Activated CD4-positive, alpha-beta T cell treated with anti-CD3 and anti-CD28 coated beads, Interleukin-2, amount 10 ng/mL, durations not matched to agents 7 days and 5 days (primary cell): ENCODE measurements around the gene TENM3. TPM values are rescaled to one million over a fixed set of nuclear protein-coding genes. Genes with fewer than 3 reads are reported as not detected.

ENCODE experiments used
- CTCF ChIA-PET: fragments of 350-600 bp; sonication (Branson Sonifier 250); formaldehyde crosslinking; loops from one replicate; lab custom pipeline; 2021; ENCODE audit warnings: antibody characterized with exemption; lab: Charles Lee
- POLR2A ChIA-PET: fragments of 350-600 bp; sonication (Branson Sonifier 250); formaldehyde crosslinking; loops from one replicate; lab custom pipeline; 2021; ENCODE audit warnings: antibody characterized with exemption; lab: Charles Lee
- DNase-seq: peaks from one replicate; pipeline ENCODE4 v3.0.0-alpha.2; 2020
- H3K27ac Mint-ChIP-seq: one replicate; pipeline ENCODE4 v1.8.0; 2021; ENCODE audit warnings: mild to moderate bottlenecking, moderate library complexity, mixed read lengths
- H3K27me3 Mint-ChIP-seq: one replicate; pipeline ENCODE4 v1.8.0; 2021; ENCODE audit warnings: mixed read lengths
- H3K36me3 Mint-ChIP-seq: one replicate; pipeline ENCODE4 v1.8.0; 2021; ENCODE audit warnings: low read depth, mixed read lengths
- H3K4me1 Mint-ChIP-seq: one replicate; pipeline ENCODE4 v1.8.0; 2021; ENCODE audit warnings: mixed read lengths
- H3K4me3 Mint-ChIP-seq: one replicate; pipeline ENCODE4 v1.8.0; 2021; ENCODE audit warnings: mild to moderate bottlenecking, moderate library complexity, mixed read lengths
- H3K9me3 Mint-ChIP-seq: one replicate; pipeline ENCODE4 v1.8.0; 2021; ENCODE audit warnings: mixed read lengths
- total RNA-seq, 2 experiments: library from RNA; stranded (reverse); gene quantifications; one replicate each; pipeline ENCODE4 v1.2.3, GENCODE V29; 2021

The TENM3 gene
- total RNA-seq, 2 experiments from 2014 or later = not detected

- no peaks in the 10 kb centered on the region for H3K27me3 Mint-ChIP-seq
- H3K4me3 Mint-ChIP-seq = no peak overlapping the region
- CTCF ChIA-PET = interaction anchor here (0.6 to 1.1 kb wide), 2 partner anchors 20 to 85 kb away, joined by 3 read pairs; no protein-coding TSS in a partner anchor
- POLR2A ChIA-PET = no interaction called here
- DNase-seq = no peak
- H3K27ac Mint-ChIP-seq = no peak overlapping the region
- H3K9me3 Mint-ChIP-seq = no peaks in the 10 kb centered on the region
- H3K36me3 Mint-ChIP-seq = no peaks in the 10 kb centered on the region
- H3K4me1 Mint-ChIP-seq = no peaks in the 10 kb centered on the region
Measured at GRCh38 chr4:182421753-182422152, 178.6 kb downstream of the TENM3 start.

- H3K27ac Mint-ChIP-seq = no peak overlapping the region
- no peak for DNase-seq
- ChIA-PET POLR2A (no interaction called here), CTCF (no interaction called here)
- H3K9me3 Mint-ChIP-seq = no peaks in the 10 kb centered on the region
- no peaks in the 10 kb centered on the region for H3K36me3 Mint-ChIP-seq
- H3K27me3 Mint-ChIP-seq = no peaks in the 10 kb centered on the region
- no peak overlapping the region for H3K4me3 Mint-ChIP-seq
- no peaks in the 10 kb centered on the region for H3K4me1 Mint-ChIP-seq
Measured at GRCh38 chr4:182425302-182425701, 182.1 kb downstream of the TENM3 start.

- Mint-ChIP-seq H3K9me3 (no peaks in the 10 kb centered on the region), H3K27ac (no peak overlapping the region), H3K4me1 (no peaks in the 10 kb centered on the region), H3K27me3 (no peaks in the 10 kb centered on the region), H3K36me3 (no peaks in the 10 kb centered on the region), H3K4me3 (no peak overlapping the region)
- DNase-seq = no peak
- ChIA-PET CTCF (no interaction called here), POLR2A (no interaction called here)
Measured at GRCh38 chr4:182426901-182427300, 183.7 kb downstream of the TENM3 start.

- no peak overlapping the region for H3K27ac Mint-ChIP-seq
- no peaks in the 10 kb centered on the region for H3K9me3 Mint-ChIP-seq
- ChIA-PET CTCF (no interaction called here), POLR2A (no interaction called here)
- no peak overlapping the region for H3K4me3 Mint-ChIP-seq
- H3K36me3 Mint-ChIP-seq = no peaks in the 10 kb centered on the region
- no peak for DNase-seq
- H3K4me1 Mint-ChIP-seq = no peaks in the 10 kb centered on the region
- H3K27me3 Mint-ChIP-seq = no peaks in the 10 kb centered on the region
Measured at GRCh38 chr4:182427554-182427953, 184.4 kb downstream of the TENM3 start.

- Mint-ChIP-seq H3K36me3 (no peaks in the 10 kb centered on the region), H3K9me3 (no peaks in the 10 kb centered on the region), H3K4me1 (no peaks in the 10 kb centered on the region), H3K27me3 (peaks cover 1% of the 10 kb centered on the region), H3K27ac (no peak overlapping the region), H3K4me3 (no peak overlapping the region)
- ChIA-PET POLR2A (no interaction called here), CTCF (no interaction called here)
- no peak for DNase-seq
Measured at GRCh38 chr4:182429896-182430295, 186.7 kb downstream of the TENM3 start.

GRCh38 chr4:182432819-182433218 is 189.6 kb downstream of the TENM3 start:
- Mint-ChIP-seq H3K4me3 (no peak overlapping the region), H3K9me3 (no peaks in the 10 kb centered on the region), H3K36me3 (no peaks in the 10 kb centered on the region), H3K4me1 (no peaks in the 10 kb centered on the region), H3K27me3 (peaks cover 1% of the 10 kb centered on the region), H3K27ac (no peak overlapping the region)
- no peak for DNase-seq
- ChIA-PET POLR2A (no interaction called here), CTCF (no interaction called here)

- no peak for DNase-seq
- H3K27me3 Mint-ChIP-seq = peaks cover 1% of the 10 kb centered on the region
- no peaks in the 10 kb centered on the region for H3K9me3 Mint-ChIP-seq
- H3K4me1 Mint-ChIP-seq = no peaks in the 10 kb centered on the region
- no peaks in the 10 kb centered on the region for H3K36me3 Mint-ChIP-seq
- no peak overlapping the region for H3K4me3 Mint-ChIP-seq
- CTCF ChIA-PET = no interaction called here
- POLR2A ChIA-PET = no interaction called here
- no peak overlapping the region for H3K27ac Mint-ChIP-seq
Measured at GRCh38 chr4:182434720-182435119, 191.5 kb downstream of the TENM3 start.

- Mint-ChIP-seq H3K27ac (no peak overlapping the region), H3K36me3 (no peaks in the 10 kb centered on the region), H3K4me3 (no peak overlapping the region), H3K27me3 (peaks cover 1% of the 10 kb centered on the region), H3K9me3 (no peaks in the 10 kb centered on the region), H3K4me1 (no peaks in the 10 kb centered on the region)
- ChIA-PET POLR2A (no interaction called here), CTCF (no interaction called here)
- DNase-seq = no peak
Measured at GRCh38 chr4:182435401-182435800, 192.2 kb downstream of the TENM3 start.

GRCh38 chr4:182443070-182443469 is 199.9 kb downstream of the TENM3 start:
- no peak for DNase-seq
- Mint-ChIP-seq H3K36me3 (peaks cover 3% of the 10 kb centered on the region), H3K27me3 (peaks cover 27% of the 10 kb centered on the region), H3K9me3 (no peaks in the 10 kb centered on the region), H3K27ac (no peak overlapping the region), H3K4me1 (peaks cover 3% of the 10 kb centered on the region), H3K4me3 (no peak overlapping the region)
- ChIA-PET CTCF (no interaction called here), POLR2A (no interaction called here)

- peak overlapping the region; percentile 53 for H3K4me3 Mint-ChIP-seq
Measured at GRCh38 chr4:182447767-182448280, 204.6 kb downstream of the TENM3 start.

GRCh38 chr4:182448281-182449151 is 205.3 kb downstream of the TENM3 start:
- Mint-ChIP-seq H3K4me3 (peak overlapping the region; percentile 51), H3K36me3 (peaks cover 3% of the 10 kb centered on the region), H3K27me3 (peaks cover 60% of the 10 kb centered on the region), H3K9me3 (no peaks in the 10 kb centered on the region), H3K4me1 (peaks cover 14% of the 10 kb centered on the region), H3K27ac (no peak overlapping the region)
- peak; percentile 24 for DNase-seq
- ChIA-PET CTCF (no interaction called here), POLR2A (no interaction called here)

More at GRCh38 chr4:182447767-182448280, 204.6 kb downstream of the TENM3 start:
- ChIA-PET CTCF (no interaction called here), POLR2A (no interaction called here)
- H3K27ac Mint-ChIP-seq = no peak overlapping the region
- peaks cover 60% of the 10 kb centered on the region for H3K27me3 Mint-ChIP-seq
- peaks cover 3% of the 10 kb centered on the region for H3K36me3 Mint-ChIP-seq
- no peaks in the 10 kb centered on the region for H3K9me3 Mint-ChIP-seq
- peaks cover 14% of the 10 kb centered on the region for H3K4me1 Mint-ChIP-seq
- DNase-seq = no peak

GRCh38 chr4:182449186-182449929 is 206.2 kb downstream of the TENM3 start:
- H3K27ac Mint-ChIP-seq = no peak overlapping the region
- no peaks in the 10 kb centered on the region for H3K9me3 Mint-ChIP-seq
- no peak for DNase-seq
- peaks cover 14% of the 10 kb centered on the region for H3K4me1 Mint-ChIP-seq
- peaks cover 62% of the 10 kb centered on the region for H3K27me3 Mint-ChIP-seq
- CTCF ChIA-PET = interaction anchor here (0.7 kb wide), 1 partner anchor 90 kb away, joined by 3 read pairs; no protein-coding TSS in a partner anchor
- POLR2A ChIA-PET = no interaction called here
- peak overlapping the region; percentile 54 for H3K4me3 Mint-ChIP-seq
- peaks cover 3% of the 10 kb centered on the region for H3K36me3 Mint-ChIP-seq

GRCh38 chr4:182449930-182450439 is 206.8 kb downstream of the TENM3 start:
- CTCF ChIA-PET = interaction anchor here (0.7 kb wide), 1 partner anchor 89 kb away, joined by 3 read pairs; no protein-coding TSS in a partner anchor
- Mint-ChIP-seq H3K4me3 (no peak overlapping the region), H3K27me3 (peaks cover 62% of the 10 kb centered on the region)

More at GRCh38 chr4:182449930-182450439, 206.8 kb downstream of the TENM3 start:
- Mint-ChIP-seq H3K9me3 (no peaks in the 10 kb centered on the region), H3K4me1 (peaks cover 14% of the 10 kb centered on the region), H3K36me3 (peaks cover 3% of the 10 kb centered on the region), H3K27ac (no peak overlapping the region)
- POLR2A ChIA-PET = no interaction called here
- no peak for DNase-seq
